Naive B cell (primary cell): ENCODE results near the gene TRAK1. TPM values are rescaled to one million over a fixed set of nuclear protein-coding genes. Genes with fewer than 3 reads are reported as not detected.
A peak's percentile ranks its signal among the peaks of the same experiment; 100 is the strongest.

Source experiments
- ATAC-seq, 2 donors: fragments of 150-1000 bp; cut with Tn5 transposase; 2 replicates each; pipeline ENCODE4 v1.10.0; 2021; ENCODE audit warnings: low read depth in 2 of 2, mild to moderate bottlenecking in 2 of 2, moderate library complexity in 2 of 2
- DNase-seq: peaks from one replicate; pipeline ENCODE4 v3.0.0; 2022
- H3K27ac Mint-ChIP-seq, 6 donors: one replicate each; pipeline ENCODE4 v1.8.0; 2020 to 2022; ENCODE audit warnings: mild to moderate bottlenecking in 6 of 6, mixed read lengths in 6 of 6, moderate library complexity in 5 of 6, inconsistent platforms in 2 of 6
- H3K27me3 Mint-ChIP-seq, 3 donors: one replicate each; pipeline ENCODE4 v1.8.0; 2021 to 2022; ENCODE audit warnings: mixed read lengths in 3 of 3, mild to moderate bottlenecking in 1 of 3
- H3K36me3 Mint-ChIP-seq, 2 donors: one replicate each; pipeline ENCODE4 v1.8.0; 2020 to 2022; ENCODE audit warnings: mixed read lengths in 2 of 2, inconsistent platforms in 1 of 2, mild to moderate bottlenecking in 1 of 2
- H3K4me1 Mint-ChIP-seq, 3 donors: one replicate each; pipeline ENCODE4 v1.8.0; 2020 to 2022; ENCODE audit warnings: mixed read lengths in 3 of 3, inconsistent platforms in 1 of 3, mild to moderate bottlenecking in 1 of 3, moderate library complexity in 1 of 3
- H3K4me3 Mint-ChIP-seq, 8 donors: one replicate each; pipeline ENCODE4 v1.8.0; 2020 to 2022; ENCODE audit warnings: mild to moderate bottlenecking in 8 of 8, mixed read lengths in 8 of 8, moderate library complexity in 8 of 8, inconsistent platforms in 2 of 8
- H3K9me3 Mint-ChIP-seq, 7 donors: one replicate each; pipeline ENCODE4 v1.8.0; 2020 to 2022; ENCODE audit warnings: mixed read lengths in 7 of 7, mild to moderate bottlenecking in 5 of 7, inconsistent platforms in 2 of 7, moderate library complexity in 1 of 7
- polyA plus RNA-seq, 6 donors: library from polyadenylated mRNA; unstranded; fragments of 300-500 nt; fragmentation: Illumina TruSeq; gene quantifications; one replicate each; pipeline ENCODE4 v1.2.3, GENCODE V29; 2021; ENCODE audit warnings: low read depth in 6 of 6

Gene TRAK1
- polyA plus RNA-seq, 6 donors from 2014 or later: 20.5 to 54.1 (median 28.4) TPM

DNA sequence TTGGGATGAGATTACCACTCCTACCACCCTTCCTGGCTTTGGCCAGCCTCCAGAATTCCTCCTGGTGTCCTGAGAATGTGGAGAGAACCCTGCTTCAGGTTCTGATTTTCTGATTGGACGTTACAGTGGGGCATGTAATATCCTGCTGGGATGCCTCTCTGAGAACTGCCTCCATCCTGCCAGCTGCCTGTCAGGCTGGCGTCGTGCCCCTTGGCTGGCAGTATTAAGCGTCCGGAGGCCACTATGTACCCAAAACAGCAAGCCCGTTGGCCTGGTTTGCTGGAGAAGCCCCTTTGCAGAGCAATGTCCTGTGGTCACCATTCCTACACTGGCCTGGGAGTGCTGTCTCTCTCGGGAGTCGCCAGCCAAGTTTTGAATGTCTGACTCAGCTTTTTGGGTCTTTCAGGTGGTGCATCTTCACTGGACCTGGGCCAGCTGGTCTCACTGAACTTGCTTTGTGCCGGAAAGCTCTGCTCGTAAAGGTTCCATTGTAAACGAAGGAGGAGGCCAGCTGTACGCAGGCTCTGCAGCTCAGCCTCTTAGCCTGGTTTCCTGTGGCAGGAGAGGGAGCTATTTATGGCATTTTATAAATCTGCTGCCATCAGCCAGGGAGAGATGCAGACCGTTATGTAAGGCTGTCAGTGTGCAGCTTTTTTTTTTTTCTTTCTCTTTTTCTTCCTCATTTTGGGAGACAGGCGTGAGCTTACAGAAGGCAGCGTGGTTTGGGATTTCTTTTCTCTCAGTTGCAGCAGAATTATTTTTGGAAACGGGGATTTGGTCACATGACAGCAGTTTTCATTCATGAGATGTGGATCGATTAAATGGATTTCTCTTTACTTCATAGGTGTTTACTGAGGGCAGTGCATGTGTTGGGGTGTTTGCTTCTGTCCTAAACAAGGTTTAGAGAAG is 19.0 kb upstream of the TRAK1 start:
- peak overlapping the region; percentile 51 to 92 (median 78) for H3K4me3 Mint-ChIP-seq
- H3K36me3 Mint-ChIP-seq: no peaks in the 10 kb centered on the region
- ATAC-seq: peak; percentile 11 to 26
- peak overlapping the region; percentile 63 to 97 (median 93) for H3K27ac Mint-ChIP-seq
- H3K4me1 Mint-ChIP-seq: peaks cover 58 to 94% (median 71%) of the 10 kb centered on the region in 3 donors
- no peaks in the 10 kb centered on the region for H3K27me3 Mint-ChIP-seq
- peaks cover 0 to 7% (median 0%) of the 10 kb centered on the region in 7 donors for H3K9me3 Mint-ChIP-seq
- DNase-seq: peak; percentile 24

DNA sequence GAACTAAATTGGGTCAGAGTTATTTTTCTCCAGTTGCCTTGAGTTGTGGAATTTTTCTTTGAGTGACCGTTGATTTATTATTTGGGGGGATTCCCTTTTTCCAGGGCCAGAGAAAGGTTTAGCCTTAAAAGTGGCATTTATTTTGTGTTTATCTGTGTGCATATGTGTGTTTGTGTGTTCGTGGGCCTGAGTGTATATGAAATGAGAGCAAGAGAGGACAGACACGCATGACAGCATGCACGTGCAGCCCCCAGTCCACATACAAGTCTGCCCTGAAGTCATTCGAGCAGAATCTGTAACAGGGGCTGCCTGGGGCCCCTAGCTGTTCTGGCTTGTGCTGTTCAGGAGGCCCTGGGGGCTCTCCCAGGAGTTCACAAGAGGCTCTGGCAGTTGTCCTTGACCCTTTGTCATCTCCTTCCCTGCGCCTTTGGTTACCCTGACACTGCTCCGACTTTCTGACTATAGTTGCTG is 18.3 kb upstream of the TRAK1 start:
- H3K9me3 Mint-ChIP-seq: peaks cover 0 to 7% (median 0%) of the 10 kb centered on the region in 7 donors
- ATAC-seq (peak; percentile 36 to 37), DNase-seq (peak; percentile 25)
- peak overlapping the region; percentile 66 to 92 (median 79) for H3K4me3 Mint-ChIP-seq
- H3K4me1 Mint-ChIP-seq: peaks cover 57 to 94% (median 70%) of the 10 kb centered on the region in 3 donors
- H3K27ac Mint-ChIP-seq: peak overlapping the region; percentile 63 to 97 (median 93)
- H3K36me3 Mint-ChIP-seq: peaks cover 0 to under 1% of the 10 kb centered on the region in 2 donors
- no peaks in the 10 kb centered on the region for H3K27me3 Mint-ChIP-seq

DNA sequence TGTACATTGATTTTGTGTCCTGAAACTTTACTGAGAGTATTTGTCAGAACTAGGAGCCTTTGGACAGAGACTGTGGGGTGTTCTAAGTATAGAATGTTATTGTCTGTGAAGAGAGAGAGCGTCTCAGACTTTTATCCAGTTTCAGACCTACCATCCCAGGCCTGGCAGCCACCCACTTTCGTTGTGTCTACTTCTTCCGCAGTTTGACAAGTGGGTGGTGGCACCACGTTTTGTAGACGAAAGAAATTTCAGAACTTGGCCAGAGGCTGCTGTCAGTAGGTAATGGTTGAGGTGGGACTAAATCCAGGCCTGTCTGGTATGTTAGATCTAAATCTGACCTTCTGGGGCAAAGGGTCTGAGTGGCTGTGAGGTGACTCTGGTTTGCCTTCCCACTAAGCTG is 13.4 kb upstream of the TRAK1 start:
- DNase-seq (no peak), ATAC-seq (no peak)
- H3K27ac Mint-ChIP-seq: peak overlapping the region in 5 of 6 donors; percentile 34 to 92 (median 84)
- H3K36me3 Mint-ChIP-seq: peaks cover 0 to 8% of the 10 kb centered on the region in 2 donors
- peaks cover 68 to 96% (median 75%) of the 10 kb centered on the region in 3 donors for H3K4me1 Mint-ChIP-seq
- peak overlapping the region in 4 of 8 donors; percentile 1 to 30 (median 7) for H3K4me3 Mint-ChIP-seq
- no peaks in the 10 kb centered on the region for H3K27me3 Mint-ChIP-seq
- peaks cover 0 to 7% (median 0%) of the 10 kb centered on the region in 7 donors for H3K9me3 Mint-ChIP-seq

DNA sequence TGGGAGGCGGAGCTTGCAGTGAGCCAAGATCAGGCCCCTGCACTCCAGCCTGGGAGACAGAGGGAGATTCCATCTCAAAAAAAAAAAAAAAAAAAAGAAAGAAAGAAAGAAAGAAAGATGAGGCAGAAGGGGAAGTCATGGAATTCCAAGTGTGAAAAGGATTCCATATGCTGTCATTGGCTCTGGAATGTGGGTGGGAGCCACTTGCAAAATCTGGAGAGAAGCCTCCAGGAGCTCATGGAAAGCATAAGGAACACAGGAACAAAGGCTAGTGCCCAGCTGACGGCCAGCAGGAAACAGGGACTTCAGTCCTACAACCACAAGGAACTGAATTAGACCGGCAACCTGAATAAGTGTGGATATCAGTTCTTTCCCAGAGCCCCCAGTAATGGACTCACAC is 12.5 kb upstream of the TRAK1 start:
- peaks cover 67 to 96% (median 74%) of the 10 kb centered on the region in 3 donors for H3K4me1 Mint-ChIP-seq
- peak overlapping the region in 2 of 8 donors; percentile 56 to 61 for H3K4me3 Mint-ChIP-seq
- H3K36me3 Mint-ChIP-seq: peaks cover 0 to 8% of the 10 kb centered on the region in 2 donors
- ATAC-seq: no peak
- H3K27me3 Mint-ChIP-seq: no peaks in the 10 kb centered on the region
- peak overlapping the region in 4 of 6 donors; percentile 75 to 97 (median 86) for H3K27ac Mint-ChIP-seq
- peaks cover 0 to 7% (median 0%) of the 10 kb centered on the region in 7 donors for H3K9me3 Mint-ChIP-seq
- no peak for DNase-seq

DNA sequence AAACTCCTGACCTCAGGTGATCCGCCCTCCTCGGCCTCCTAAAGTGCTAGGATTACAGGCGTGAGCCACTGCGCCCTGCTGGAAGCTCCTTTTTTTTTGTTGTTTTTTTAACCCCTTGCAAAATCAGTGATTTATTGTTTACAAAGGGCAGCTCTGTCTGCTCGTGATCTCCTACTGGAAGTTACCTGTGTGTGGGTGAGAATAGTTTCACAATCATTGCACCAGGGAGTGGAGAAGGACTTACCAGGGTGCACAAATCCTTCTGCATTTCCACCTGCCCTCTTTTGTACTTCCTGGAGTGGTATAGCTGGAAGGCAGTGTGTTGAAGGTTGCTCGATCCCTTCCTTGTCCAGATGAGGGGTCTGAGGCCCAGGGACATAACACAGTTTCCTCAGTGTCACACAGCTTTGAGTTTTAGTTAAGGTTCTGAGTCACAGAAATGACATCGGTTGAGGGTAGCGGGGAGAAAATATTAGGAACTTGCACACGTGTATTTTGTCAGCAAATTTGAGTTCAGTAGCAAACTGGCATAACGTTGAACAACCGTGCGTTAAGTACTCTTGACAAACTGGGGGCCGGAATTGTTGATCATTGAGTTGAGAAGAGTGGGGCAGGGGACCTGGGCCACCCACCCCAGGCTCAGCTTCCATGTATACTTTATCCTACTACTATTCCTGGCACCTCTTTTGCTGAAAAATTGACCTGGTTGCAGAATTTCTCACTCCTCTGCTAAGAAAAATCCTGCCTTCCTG is 11.3 kb upstream of the TRAK1 start:
- H3K27ac Mint-ChIP-seq: peak overlapping the region; percentile 84 to 97 (median 94)
- ATAC-seq (peak in 1 of 2 donors; percentile 15), DNase-seq (no peak)
- H3K4me1 Mint-ChIP-seq: peaks cover 63 to 93% (median 71%) of the 10 kb centered on the region in 3 donors
- H3K36me3 Mint-ChIP-seq: peaks cover 0 to 8% of the 10 kb centered on the region in 2 donors
- H3K4me3 Mint-ChIP-seq: peak overlapping the region in 7 of 8 donors; percentile 20 to 88 (median 76)
- peaks cover 0 to 7% (median 0%) of the 10 kb centered on the region in 7 donors for H3K9me3 Mint-ChIP-seq
- no peaks in the 10 kb centered on the region for H3K27me3 Mint-ChIP-seq

DNA sequence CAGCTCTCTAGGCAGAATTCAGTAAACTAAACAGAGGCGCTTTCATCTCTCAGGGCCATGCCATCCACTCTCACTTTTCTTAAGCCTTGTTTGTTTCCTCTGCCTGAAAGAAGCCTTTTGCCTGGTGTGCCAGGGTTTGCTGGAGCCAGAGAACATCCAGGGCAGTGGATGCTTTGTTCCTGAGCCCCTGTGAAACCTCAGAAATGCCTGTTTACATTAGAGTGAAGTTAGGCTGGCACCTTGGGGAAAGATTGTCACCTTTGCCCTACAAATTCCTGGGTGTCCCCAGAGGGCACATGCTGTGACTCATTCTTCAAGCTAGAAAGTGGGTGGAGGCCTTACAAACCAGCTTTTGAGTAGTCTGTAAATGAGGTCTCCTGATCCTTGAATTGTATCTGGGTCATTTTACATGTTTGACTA is 10.7 kb upstream of the TRAK1 start:
- H3K4me1 Mint-ChIP-seq: peaks cover 65 to 93% (median 76%) of the 10 kb centered on the region in 3 donors
- peak overlapping the region; percentile 84 to 97 (median 94) for H3K27ac Mint-ChIP-seq
- peak; percentile 57 to 63 for ATAC-seq
- no peaks in the 10 kb centered on the region for H3K27me3 Mint-ChIP-seq
- H3K9me3 Mint-ChIP-seq: peaks cover 0 to 7% (median 0%) of the 10 kb centered on the region in 7 donors
- DNase-seq: peak; percentile 33
- H3K36me3 Mint-ChIP-seq: peaks cover 0 to 8% of the 10 kb centered on the region in 2 donors
- peak overlapping the region in 7 of 8 donors; percentile 20 to 88 (median 76) for H3K4me3 Mint-ChIP-seq

DNA sequence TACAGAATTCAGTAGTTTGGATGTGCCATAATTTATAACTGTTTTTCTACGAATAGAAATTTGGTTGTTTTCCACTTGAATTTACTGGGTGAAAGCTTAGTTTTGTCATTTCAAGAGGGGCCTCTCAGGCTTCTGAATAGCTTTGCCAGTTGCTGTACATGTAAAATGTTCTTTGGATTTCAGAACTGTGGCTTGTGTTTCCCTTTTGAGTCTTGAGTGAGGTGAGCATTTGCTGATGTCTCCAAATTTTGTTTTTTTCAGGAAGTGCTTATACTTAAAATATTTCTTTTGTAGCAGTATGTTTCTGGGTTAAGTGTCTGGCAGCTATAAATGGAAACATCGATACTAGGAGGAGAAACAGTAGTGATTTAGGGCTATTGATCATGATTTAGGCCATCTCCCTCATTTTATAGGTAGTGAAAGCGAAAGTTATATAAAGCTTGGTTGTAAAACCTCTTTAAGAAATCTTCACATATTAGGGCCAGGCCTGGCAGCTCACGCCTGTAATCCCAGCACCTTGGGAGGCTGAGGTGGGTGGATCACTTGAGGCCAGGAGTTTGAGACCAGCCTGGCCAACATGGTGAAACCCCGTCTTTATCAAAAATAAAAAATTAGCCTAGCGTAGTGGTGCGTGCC is 9.2 kb upstream of the TRAK1 start:
- peak; percentile 52 to 70 for ATAC-seq
- H3K27me3 Mint-ChIP-seq: no peaks in the 10 kb centered on the region

DNA sequence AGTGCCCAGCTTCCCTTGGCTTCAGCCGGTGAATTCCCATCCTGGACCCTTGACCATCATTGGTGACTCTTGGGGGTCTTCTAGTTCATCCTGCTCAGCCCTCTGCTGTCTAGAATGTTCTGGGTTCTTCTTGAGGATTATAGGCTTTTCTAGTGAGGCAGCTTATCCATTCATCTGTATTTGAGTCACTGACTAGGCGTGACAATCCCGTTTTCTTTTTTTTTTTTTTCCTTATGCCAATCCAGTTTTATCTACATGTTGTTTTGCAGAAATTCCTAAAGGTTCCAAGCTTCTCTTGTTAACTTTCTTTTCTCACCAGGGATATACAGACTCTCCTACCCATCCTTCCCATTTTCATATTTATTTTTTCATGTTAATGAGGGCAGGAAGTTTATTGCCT is 6.6 kb upstream of the TRAK1 start:
- H3K4me3 Mint-ChIP-seq: no peak overlapping the region
- H3K4me1 Mint-ChIP-seq: peaks cover 67 to 82% (median 79%) of the 10 kb centered on the region in 3 donors
- H3K9me3 Mint-ChIP-seq: no peaks in the 10 kb centered on the region
- no peaks in the 10 kb centered on the region for H3K27me3 Mint-ChIP-seq
- peaks cover 10 to 15% of the 10 kb centered on the region in 2 donors for H3K36me3 Mint-ChIP-seq
- ATAC-seq: no peak
- no peak for DNase-seq
- peak overlapping the region in 5 of 6 donors; percentile 72 to 97 (median 80) for H3K27ac Mint-ChIP-seq

More for the DNA sequence above, 9.2 kb upstream of the TRAK1 start:
- no peak for DNase-seq
- Mint-ChIP-seq H3K4me1 (peaks cover 71 to 88% (median 83%) of the 10 kb centered on the region in 3 donors), H3K27ac (peak overlapping the region; percentile 84 to 97 (median 93)), H3K36me3 (peaks cover 0 to 8% of the 10 kb centered on the region in 2 donors), H3K4me3 (peak overlapping the region; percentile 1 to 75 (median 46)), H3K9me3 (peaks cover 0 to 3% (median 0%) of the 10 kb centered on the region in 7 donors)

DNA sequence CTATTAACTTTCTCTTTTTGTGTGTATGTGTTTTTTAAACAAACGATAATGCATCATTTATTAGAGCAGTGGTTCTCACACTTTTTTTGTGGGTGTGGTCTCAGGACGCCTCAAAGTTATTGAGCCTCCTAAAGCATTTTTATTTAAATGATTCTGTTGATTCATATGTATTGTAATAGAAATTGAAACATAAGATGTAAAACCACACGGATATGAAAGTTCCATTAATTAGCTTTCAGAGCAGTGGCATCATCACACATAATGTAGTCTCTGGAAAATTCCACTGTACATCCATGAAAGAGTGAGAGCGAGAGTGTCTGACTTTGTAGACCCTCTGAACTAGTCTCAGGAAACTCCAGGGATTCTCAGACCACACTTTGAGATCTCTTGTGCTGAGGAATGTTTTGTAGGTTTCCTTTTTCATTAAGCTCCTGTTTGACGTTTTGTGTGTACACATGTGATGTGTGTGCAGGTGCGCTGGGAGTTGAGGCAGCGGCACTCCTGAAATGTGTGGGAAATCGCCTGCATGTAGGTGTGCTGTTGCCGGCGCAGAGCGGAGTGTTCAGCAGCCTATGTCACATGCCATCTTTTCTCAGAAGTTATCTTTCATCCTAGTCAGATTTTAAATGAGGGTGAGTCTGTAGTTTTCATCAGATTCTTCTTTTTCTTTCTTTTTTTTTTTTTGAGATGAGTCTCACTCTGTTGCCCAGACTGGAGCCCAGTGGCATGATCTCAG is 5.3 kb upstream of the TRAK1 start:
- H3K4me1 Mint-ChIP-seq: peaks cover 64 to 82% (median 73%) of the 10 kb centered on the region in 3 donors
- no peak for DNase-seq
- H3K27me3 Mint-ChIP-seq: no peaks in the 10 kb centered on the region
- H3K36me3 Mint-ChIP-seq: peaks cover 10 to 26% of the 10 kb centered on the region in 2 donors
- H3K9me3 Mint-ChIP-seq: peaks cover 0 to 5% (median 0%) of the 10 kb centered on the region in 7 donors
- peak overlapping the region; percentile 38 to 85 (median 76) for H3K27ac Mint-ChIP-seq
- no peak for ATAC-seq
- H3K4me3 Mint-ChIP-seq: peak overlapping the region in 1 of 8 donors; percentile 32

DNA sequence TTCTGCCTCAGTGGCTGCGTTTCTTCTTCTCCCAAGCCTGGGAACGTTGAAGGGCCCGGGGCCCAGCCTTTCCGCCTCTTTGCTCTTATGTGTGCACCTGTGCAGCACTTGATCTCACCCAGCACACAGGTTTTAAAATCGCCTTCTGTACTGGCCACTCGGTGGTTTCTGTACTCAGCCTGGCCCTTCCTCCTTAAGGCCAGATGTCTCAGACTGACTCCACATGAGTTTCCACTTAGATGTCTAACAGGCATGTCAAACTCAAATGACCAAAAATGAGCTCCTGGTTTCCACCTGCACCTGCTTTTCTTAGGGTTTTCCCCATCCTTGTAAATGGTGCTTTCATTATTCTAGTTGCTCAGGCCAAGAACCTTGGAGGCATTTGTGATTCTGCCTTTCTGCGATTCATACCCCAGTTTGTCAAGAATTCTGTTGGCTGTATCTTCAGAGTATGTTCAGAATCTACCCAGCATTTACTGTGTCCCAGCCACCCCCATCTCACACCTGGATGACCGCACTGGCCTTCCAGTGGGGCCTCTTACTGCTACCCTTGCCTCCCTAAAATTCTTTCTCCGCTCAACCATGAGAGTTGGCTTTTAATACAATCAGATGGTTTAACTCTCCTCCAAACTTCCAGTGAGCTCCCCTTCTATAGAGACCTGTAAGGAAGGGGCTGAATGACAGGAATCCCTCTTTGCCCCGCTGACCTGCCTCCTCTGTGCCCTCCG is 2.2 kb upstream of the TRAK1 start:
- peaks cover 0 to 13% (median 6%) of the 10 kb centered on the region in 7 donors for H3K9me3 Mint-ChIP-seq
- peak overlapping the region in 3 of 8 donors; percentile 35 to 76 (median 65) for H3K4me3 Mint-ChIP-seq
- peaks cover 24 to 46% of the 10 kb centered on the region in 2 donors for H3K36me3 Mint-ChIP-seq
- no peaks in the 10 kb centered on the region for H3K27me3 Mint-ChIP-seq
- ATAC-seq: no peak
- DNase-seq: no peak
- peaks cover 65 to 86% (median 73%) of the 10 kb centered on the region in 3 donors for H3K4me1 Mint-ChIP-seq
- H3K27ac Mint-ChIP-seq: peak overlapping the region; percentile 23 to 90 (median 86)

DNA sequence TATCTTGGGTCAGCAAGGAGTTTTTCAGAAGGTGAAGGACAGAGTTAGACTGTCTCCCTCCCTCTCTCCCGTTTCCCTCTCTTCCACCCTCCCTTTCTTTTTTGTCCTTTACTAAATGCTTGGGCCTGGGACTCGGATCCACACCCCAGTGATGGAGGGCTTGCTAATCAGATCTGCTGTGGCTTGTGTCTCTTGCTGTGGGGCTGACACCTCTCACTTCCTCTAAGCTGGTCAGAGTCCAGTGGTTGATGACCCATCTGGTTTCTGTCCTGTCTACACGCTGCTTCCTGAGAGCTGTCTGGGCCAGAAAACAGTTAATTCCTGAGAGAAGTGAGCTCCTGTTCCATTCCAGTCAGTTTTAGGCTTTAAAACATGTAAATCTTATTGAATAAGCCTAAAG is 849 bp downstream of the TRAK1 start:
- DNase-seq: no peak
- peak; percentile 43 to 54 for ATAC-seq
- Mint-ChIP-seq H3K4me3 (peak overlapping the region in 4 of 8 donors; percentile 29 to 55 (median 39)), H3K27me3 (no peaks in the 10 kb centered on the region), H3K9me3 (peaks cover 0 to 13% (median 6%) of the 10 kb centered on the region in 7 donors), H3K36me3 (peaks cover 24 to 46% of the 10 kb centered on the region in 2 donors), H3K27ac (peak overlapping the region; percentile 65 to 96 (median 88)), H3K4me1 (peaks cover 58 to 84% (median 73%) of the 10 kb centered on the region in 3 donors)
